Fibroblast of lung (primary cell): ENCODE measurements around the gene AGAP1. TPM values are rescaled to one million over a fixed set of nuclear protein-coding genes. Genes with fewer than 3 reads are reported as not detected.
A peak's percentile ranks its signal among the peaks of the same experiment; 100 is the strongest.

ENCODE experiments used
- DNase-seq, 2 donors: peaks; one replicate each; pipeline versions ENCODE4 v3.0.0 to v3.0.0-alpha.2; 2010; ENCODE audit warnings: low read depth in 2 of 2
- H2AFZ ChIP-seq: 2 replicates; pipeline ENCODE4 v1.5.1; 2012; ENCODE audit warnings: low read length, control low read depth, inconsistent platforms
- H3K27ac ChIP-seq: 2 replicates; pipeline ENCODE4 v1.5.1; 2011; ENCODE audit warnings: low read length, control low read depth; ENCODE audit not compliant: insufficient read depth
- H3K27me3 ChIP-seq: 2 replicates; pipeline ENCODE4 v1.5.1; 2011; ENCODE audit warnings: mild to moderate bottlenecking, low read length; ENCODE audit not compliant: control insufficient read depth, insufficient read depth
- H3K36me3 ChIP-seq: 2 replicates; pipeline ENCODE4 v1.5.1; 2011; ENCODE audit warnings: low read length; ENCODE audit not compliant: control insufficient read depth, insufficient read depth
- H3K4me1 ChIP-seq: 2 replicates; pipeline ENCODE4 v1.5.1; 2011; ENCODE audit warnings: low read length; ENCODE audit not compliant: control insufficient read depth, insufficient read depth; ENCODE audit errors: extremely low read depth
- H3K4me2 ChIP-seq: 2 replicates; pipeline ENCODE4 v1.5.1; 2011; ENCODE audit warnings: low read length, control low read depth; ENCODE audit not compliant: insufficient read depth; ENCODE audit errors: extremely low read depth
- H3K4me3 ChIP-seq, 4 experiments: fragments of 200-600 bp in 1 of 4; sonication (generic) in 1 of 4; replicated peaks in 1 of 4; 2 replicates each; pipeline ENCODE4 v1.5.1; 2011 to 2016; ENCODE audit warnings: low read length in 4 of 4, low read depth in 3 of 4, mild to moderate bottlenecking in 3 of 4, control low read depth in 2 of 4, inconsistent platforms in 1 of 4, mixed read lengths in 1 of 4; ENCODE audit not compliant: insufficient read depth in 1 of 4; ENCODE audit errors: control extremely low read depth in 1 of 4
- H3K79me2 ChIP-seq: 2 replicates; pipeline ENCODE4 v1.5.1; 2012; ENCODE audit warnings: mild to moderate bottlenecking, low read length, inconsistent platforms; ENCODE audit not compliant: control insufficient read depth, insufficient read depth
- H3K9ac ChIP-seq: 2 replicates; pipeline ENCODE4 v1.5.1; 2011; ENCODE audit warnings: mild to moderate bottlenecking, low read length, control low read depth; ENCODE audit not compliant: insufficient read depth
- H3K9me3 ChIP-seq: 2 replicates; pipeline ENCODE4 v1.5.1; 2012; ENCODE audit warnings: low read depth, low read length; ENCODE audit not compliant: control insufficient read depth, insufficient read depth
- H4K20me1 ChIP-seq: 2 replicates; pipeline ENCODE4 v1.5.1; 2011; ENCODE audit warnings: low read length; ENCODE audit not compliant: control insufficient read depth, insufficient read depth; ENCODE audit errors: extremely low read depth
- EZH2 ChIP-seq: IDR thresholded peaks from 2 replicates; pipeline ENCODE4 v1.5.1; 2012; ENCODE audit warnings: low read length, control low read depth, mild to moderate bottlenecking; ENCODE audit errors: missing control alignments
- polyA plus RNA-seq, 2 donors: library from polyadenylated mRNA; depleted of rRNA in 1 of 2; stranded (reverse) in 1 of 2; unstranded in 1 of 2; fragments of >200 nt; gene quantifications; 2 replicates each; pipeline ENCODE4 v1.2.1, GENCODE V29; 2011 to 2012; ENCODE audit warnings: missing spikeins in 1 of 2
- total RNA-seq: library from RNA; depleted of rRNA; stranded (reverse); fragments of >200 nt; gene quantifications from 2 replicates; pipeline ENCODE4 v1.2.1, GENCODE V29; 2014
- TF ChIP-seq, protein P1 (sequence below), 2 donors: IDR thresholded peaks in 1 of 2; conservative IDR thresholded peaks in 1 of 2; 1 replicate in 1 of 2; 2 replicates in 1 of 2; pipeline ENCODE4 v1.5.1; 2011 to 2012; ENCODE audit warnings: low read length in 2 of 2, control low read depth in 1 of 2, inconsistent platforms in 1 of 2, low read depth in 1 of 2, mild to moderate bottlenecking in 1 of 2

The AGAP1 gene
- total and polyA plus RNA-seq, 2 donors (not counting 1 experiment from before 2014, with no cell fraction given), result 10.6 to 14.0 TPM

DNA sequence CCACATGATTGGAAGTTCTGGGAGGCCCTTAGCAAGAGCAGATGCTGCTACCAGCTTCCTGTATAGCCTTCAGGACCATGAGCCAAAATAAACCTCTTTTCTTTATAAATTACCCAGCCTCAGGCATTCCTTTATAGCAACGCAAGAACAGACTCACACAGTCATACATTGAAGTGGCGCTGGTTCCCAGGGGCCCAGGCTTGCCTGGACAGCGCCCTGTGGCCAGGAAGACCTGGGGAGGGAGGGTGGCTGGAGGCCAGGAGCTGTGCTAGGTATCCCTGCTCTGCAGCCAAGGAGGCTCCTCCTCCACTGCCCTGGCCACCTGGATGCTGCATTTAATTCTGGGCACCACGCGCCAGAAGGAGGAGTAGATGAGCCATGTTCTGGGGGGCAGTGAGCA, 98.1 kb downstream of the AGAP1 start:
- TF ChIP-seq, protein P1, sequence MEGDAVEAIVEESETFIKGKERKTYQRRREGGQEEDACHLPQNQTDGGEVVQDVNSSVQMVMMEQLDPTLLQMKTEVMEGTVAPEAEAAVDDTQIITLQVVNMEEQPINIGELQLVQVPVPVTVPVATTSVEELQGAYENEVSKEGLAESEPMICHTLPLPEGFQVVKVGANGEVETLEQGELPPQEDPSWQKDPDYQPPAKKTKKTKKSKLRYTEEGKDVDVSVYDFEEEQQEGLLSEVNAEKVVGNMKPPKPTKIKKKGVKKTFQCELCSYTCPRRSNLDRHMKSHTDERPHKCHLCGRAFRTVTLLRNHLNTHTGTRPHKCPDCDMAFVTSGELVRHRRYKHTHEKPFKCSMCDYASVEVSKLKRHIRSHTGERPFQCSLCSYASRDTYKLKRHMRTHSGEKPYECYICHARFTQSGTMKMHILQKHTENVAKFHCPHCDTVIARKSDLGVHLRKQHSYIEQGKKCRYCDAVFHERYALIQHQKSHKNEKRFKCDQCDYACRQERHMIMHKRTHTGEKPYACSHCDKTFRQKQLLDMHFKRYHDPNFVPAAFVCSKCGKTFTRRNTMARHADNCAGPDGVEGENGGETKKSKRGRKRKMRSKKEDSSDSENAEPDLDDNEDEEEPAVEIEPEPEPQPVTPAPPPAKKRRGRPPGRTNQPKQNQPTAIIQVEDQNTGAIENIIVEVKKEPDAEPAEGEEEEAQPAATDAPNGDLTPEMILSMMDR (conservative IDR thresholded peaks at IDR 0.05 in 1 of 2, IDR thresholded peaks at IDR 0.05 in 1 of 2; ENCODE audit: low read depth in 1 of 2, low read length in 2 of 2), result no peak
- no peak for TF ChIP-seq EZH2
- Histone ChIP-seq H3K4me1 (no peaks in the 10 kb centered on the region), H4K20me1 (no peaks in the 10 kb centered on the region), H3K4me3 (no peak overlapping the region), H2AFZ (no peak overlapping the region), H3K27me3 (no peaks in the 10 kb centered on the region), H3K4me2 (no peak overlapping the region), H3K36me3 (no peaks in the 10 kb centered on the region), H3K79me2 (no peaks in the 10 kb centered on the region), H3K9me3 (no peaks in the 10 kb centered on the region), H3K27ac (no peak overlapping the region), H3K9ac (no peak overlapping the region)
- peak; percentile 10 to 79 for DNase-seq

DNA sequence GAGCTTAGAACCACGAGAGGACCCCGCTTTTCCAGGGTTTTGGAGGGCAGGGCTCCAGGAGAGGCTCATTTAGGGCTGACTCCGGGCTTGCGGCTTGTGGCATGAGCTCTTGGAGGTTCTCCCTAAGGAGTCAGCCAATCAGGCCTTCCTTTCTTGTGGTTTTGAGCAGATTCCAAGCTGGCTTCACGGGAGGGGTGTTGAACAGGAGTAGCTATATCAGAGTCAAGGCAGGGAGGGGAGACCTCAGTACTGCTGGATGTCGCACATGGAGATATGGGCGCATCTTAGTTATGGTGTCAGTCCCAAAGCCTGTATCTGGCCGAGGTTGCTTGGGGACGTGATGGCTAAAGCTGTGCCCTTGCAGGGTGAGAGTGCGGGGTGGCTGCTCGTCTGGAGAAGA, 98.6 kb downstream of the AGAP1 start:
- Histone ChIP-seq H3K4me3 (no peak overlapping the region), H3K4me2 (no peak overlapping the region), H3K36me3 (no peaks in the 10 kb centered on the region), H3K4me1 (no peaks in the 10 kb centered on the region), H3K79me2 (no peaks in the 10 kb centered on the region), H3K27ac (no peak overlapping the region), H3K9ac (no peak overlapping the region), H3K9me3 (no peaks in the 10 kb centered on the region), H3K27me3 (no peaks in the 10 kb centered on the region), H4K20me1 (no peaks in the 10 kb centered on the region), H2AFZ (no peak overlapping the region)
- no peak for TF ChIP-seq EZH2
- TF ChIP-seq, protein P1 (conservative IDR thresholded peaks at IDR 0.05 in 1 of 2, IDR thresholded peaks at IDR 0.05 in 1 of 2; ENCODE audit: low read depth in 1 of 2, low read length in 2 of 2), result no peak
- DNase-seq, result peak in 1 of 2 donors; percentile 74

DNA sequence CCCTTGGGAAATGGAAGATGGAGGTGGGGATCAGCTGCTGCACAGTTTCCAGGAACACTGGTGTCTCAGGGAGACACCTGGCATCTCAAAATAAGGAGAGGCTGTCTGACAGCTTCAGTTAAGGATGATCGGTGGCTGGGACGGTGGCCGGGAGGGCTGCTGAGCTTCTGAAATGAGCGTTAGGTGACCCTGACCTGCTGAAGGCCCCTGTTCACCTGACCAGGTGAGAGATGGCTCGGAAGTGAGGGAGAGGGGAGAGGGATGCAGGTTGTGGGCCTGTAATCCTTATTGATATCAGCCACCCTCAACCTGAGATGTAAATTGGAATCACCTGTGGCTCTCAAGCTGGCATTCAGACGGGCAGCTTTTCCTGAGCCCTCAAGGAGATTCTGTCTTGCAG, 99.0 kb downstream of the AGAP1 start:
- no peaks in the 10 kb centered on the region for H3K9me3 ChIP-seq
- H3K4me2 ChIP-seq, result no peak overlapping the region
- no peaks in the 10 kb centered on the region for H4K20me1 ChIP-seq
- DNase-seq, result no peak
- no peak overlapping the region for H3K27ac ChIP-seq
- no peaks in the 10 kb centered on the region for H3K4me1 ChIP-seq
- H2AFZ ChIP-seq, result no peak overlapping the region
- no peaks in the 10 kb centered on the region for H3K36me3 ChIP-seq
- H3K79me2 ChIP-seq, result no peaks in the 10 kb centered on the region
- no peak overlapping the region for H3K4me3 ChIP-seq
- no peak overlapping the region for H3K9ac ChIP-seq
- TF ChIP-seq, protein P1 (conservative IDR thresholded peaks at IDR 0.05 in 1 of 2, IDR thresholded peaks at IDR 0.05 in 1 of 2; ENCODE audit: low read depth in 1 of 2, low read length in 2 of 2), result no peak
- TF ChIP-seq EZH2, result no peak
- no peaks in the 10 kb centered on the region for H3K27me3 ChIP-seq
